Bronchial epithelial cell (primary cell): ENCODE measurements around the gene ANKK1. TPM values are rescaled to one million over a fixed set of nuclear protein-coding genes. Genes with fewer than 3 reads are reported as not detected.

Source experiments
- DNase-seq: peaks from one replicate; pipeline ENCODE4 v3.0.0-alpha.2; 2010; ENCODE audit warnings: low read depth
- FAIRE-seq: peaks from 2 replicates; lab custom pipeline; 2011; peaks lifted over from hg19 to GRCh38; lab: Jason Lieb, UNC
- H3K27me3 ChIP-seq: 2 replicates; pipeline ENCODE4 v1.5.1; 2011; ENCODE audit warnings: low read length; ENCODE audit not compliant: control insufficient read depth, insufficient read depth
- H3K36me3 ChIP-seq: 2 replicates; pipeline ENCODE4 v1.5.1; 2011; ENCODE audit warnings: low read length; ENCODE audit not compliant: control insufficient read depth, insufficient read depth
- H3K4me3 ChIP-seq: 2 replicates; pipeline ENCODE4 v1.5.1; 2011; ENCODE audit warnings: mild to moderate bottlenecking, low read depth, low read length, control low read depth
- CTCF ChIP-seq: IDR thresholded peaks from 2 replicates; pipeline ENCODE4 v1.5.1; 2011; ENCODE audit warnings: mild to moderate bottlenecking, moderate library complexity, low read length, control low read depth, inconsistent platforms; ENCODE audit not compliant: insufficient read depth, severe bottlenecking
- total RNA-seq: library from RNA; depleted of rRNA; stranded (reverse); fragments of >200 nt; gene quantifications from 2 replicates; pipeline ENCODE4 v1.2.1, GENCODE V29; 2014

The ANKK1 gene
- total RNA-seq, 1 donor from 2014 or later, result 0.26 TPM

- no peak for TF ChIP-seq CTCF
- H3K27me3 ChIP-seq, result peaks cover 2% of the 10 kb centered on the region
- no peak for FAIRE-seq
- no peaks in the 10 kb centered on the region for H3K36me3 ChIP-seq
- H3K4me3 ChIP-seq, result no peak overlapping the region
- DNase-seq, result no peak
Observed at GRCh38 chr11:113409526-113409925, 21.9 kb downstream of the ANKK1 start.

GRCh38 chr11:113410414-113411135 lies 23.0 kb downstream of the ANKK1 start:
- H3K36me3 ChIP-seq, result no peaks in the 10 kb centered on the region
- no peak for DNase-seq
- FAIRE-seq, result no peak

GRCh38 chr11:113411536-113411935 lies 24.0 kb downstream of the ANKK1 start:
- FAIRE-seq (no peak), DNase-seq (no peak)
- Histone ChIP-seq H3K36me3 (no peaks in the 10 kb centered on the region), H3K4me3 (no peak overlapping the region), H3K27me3 (peaks cover 5% of the 10 kb centered on the region)
- no peak for TF ChIP-seq CTCF

More at GRCh38 chr11:113410414-113411135, 23.0 kb downstream of the ANKK1 start:
- Histone ChIP-seq H3K27me3 (peaks cover 5% of the 10 kb centered on the region), H3K4me3 (no peak overlapping the region)
- TF ChIP-seq CTCF, result no peak

GRCh38 chr11:113412675-113413074 lies 25.1 kb downstream of the ANKK1 start:
- DNase-seq, result no peak
- TF ChIP-seq CTCF, result no peak
- H3K36me3 ChIP-seq, result no peaks in the 10 kb centered on the region
- no peak for FAIRE-seq
- H3K27me3 ChIP-seq, result peaks cover 5% of the 10 kb centered on the region
- H3K4me3 ChIP-seq, result no peak overlapping the region

- FAIRE-seq (no peak), DNase-seq (no peak)
- TF ChIP-seq CTCF, result no peak
- Histone ChIP-seq H3K4me3 (no peak overlapping the region), H3K36me3 (no peaks in the 10 kb centered on the region), H3K27me3 (peaks cover 5% of the 10 kb centered on the region)
Observed at GRCh38 chr11:113415343-113415742, 27.8 kb downstream of the ANKK1 start.

- no peak overlapping the region for H3K4me3 ChIP-seq
- DNase-seq (no peak), FAIRE-seq (no peak)
- H3K36me3 ChIP-seq, result no peaks in the 10 kb centered on the region
- peaks cover 5% of the 10 kb centered on the region for H3K27me3 ChIP-seq
- TF ChIP-seq CTCF, result no peak
Observed at GRCh38 chr11:113417428-113417827, 29.8 kb downstream of the ANKK1 start.
